Mesothelial cell of epicardium (in vitro differentiated cells): ENCODE data around the gene CACNA2D1. TPM values are rescaled to one million over a fixed set of nuclear protein-coding genes. Genes with fewer than 3 reads are reported as not detected.

Experiments used
- DNase-seq, 2 experiments: peaks; one replicate each; pipeline ENCODE4 v3.0.0; 2021; ENCODE audit warnings: low spot score in 2 of 2; ENCODE audit not compliant: unreplicated experiment in 2 of 2
- H3K27ac Mint-ChIP-seq: 2 replicates; pipeline ENCODE4 v1.8.0; 2021; ENCODE audit warnings: mixed read lengths
- H3K27me3 Mint-ChIP-seq: 2 replicates; pipeline ENCODE4 v1.8.0; 2021; ENCODE audit warnings: low read depth, mixed read lengths
- H3K36me3 Mint-ChIP-seq: 2 replicates; pipeline ENCODE4 v1.8.0; 2021; ENCODE audit warnings: mixed read lengths
- H3K4me1 Mint-ChIP-seq: 2 replicates; pipeline ENCODE4 v1.8.0; 2021; ENCODE audit warnings: mixed read lengths
- H3K4me3 Mint-ChIP-seq: 2 replicates; pipeline ENCODE4 v1.8.0; 2021; ENCODE audit warnings: mild to moderate bottlenecking, moderate library complexity, mixed read lengths
- H3K9me3 Mint-ChIP-seq: 2 replicates; pipeline ENCODE4 v1.8.0; 2021; ENCODE audit warnings: mixed read lengths
- total RNA-seq: library from RNA; stranded (reverse); gene quantifications from 3 replicates; pipeline ENCODE4 v1.2.1, GENCODE V29; 2021
- TF ChIP-seq, protein P1 (sequence below): fragments of 200-600 bp; sonication (generic); IDR thresholded peaks from one replicate; pipeline ENCODE4 v1.5.0; 2021; ENCODE audit warnings: antibody characterized with exemption; ENCODE audit not compliant: unreplicated experiment

CACNA2D1 gene
- total RNA-seq, 1 donor from 2014 or later = 14.7 TPM

DNA sequence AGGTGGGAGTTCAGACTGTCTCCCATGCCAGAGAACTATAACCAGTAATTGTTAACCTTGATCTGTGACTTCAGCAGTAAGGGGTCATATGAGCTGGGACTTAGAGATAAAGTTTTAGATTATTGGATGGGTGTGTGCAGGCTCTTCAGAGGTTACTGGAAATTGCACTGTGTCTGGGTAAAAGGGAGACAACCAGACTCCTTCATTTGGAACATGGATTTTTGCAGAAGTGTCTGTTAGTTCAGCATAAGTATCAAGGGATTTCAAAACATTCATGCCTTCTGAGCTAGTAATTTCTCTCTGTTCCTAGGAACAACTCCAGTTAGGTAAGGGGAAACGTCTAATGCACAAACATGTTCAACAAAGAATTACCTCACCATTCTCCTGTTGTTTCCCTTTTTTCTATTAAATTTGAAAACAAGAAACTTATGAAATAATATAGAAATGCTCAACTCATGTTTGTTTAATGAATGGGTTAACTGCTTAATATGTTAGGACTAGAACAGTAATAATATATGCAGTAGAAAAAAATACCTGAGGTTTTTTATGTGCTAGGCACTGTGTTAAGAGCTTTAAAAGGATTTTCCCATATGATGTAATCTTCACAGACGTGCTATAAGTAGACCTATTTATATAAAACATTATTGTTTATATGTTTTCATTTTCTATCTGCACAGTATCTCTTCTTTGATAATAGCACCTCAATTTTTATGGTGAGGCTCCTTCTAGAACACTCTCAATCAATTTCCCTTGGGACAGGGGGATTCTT, 233.0 kb downstream of the CACNA2D1 start:
- TF ChIP-seq, protein P1, sequence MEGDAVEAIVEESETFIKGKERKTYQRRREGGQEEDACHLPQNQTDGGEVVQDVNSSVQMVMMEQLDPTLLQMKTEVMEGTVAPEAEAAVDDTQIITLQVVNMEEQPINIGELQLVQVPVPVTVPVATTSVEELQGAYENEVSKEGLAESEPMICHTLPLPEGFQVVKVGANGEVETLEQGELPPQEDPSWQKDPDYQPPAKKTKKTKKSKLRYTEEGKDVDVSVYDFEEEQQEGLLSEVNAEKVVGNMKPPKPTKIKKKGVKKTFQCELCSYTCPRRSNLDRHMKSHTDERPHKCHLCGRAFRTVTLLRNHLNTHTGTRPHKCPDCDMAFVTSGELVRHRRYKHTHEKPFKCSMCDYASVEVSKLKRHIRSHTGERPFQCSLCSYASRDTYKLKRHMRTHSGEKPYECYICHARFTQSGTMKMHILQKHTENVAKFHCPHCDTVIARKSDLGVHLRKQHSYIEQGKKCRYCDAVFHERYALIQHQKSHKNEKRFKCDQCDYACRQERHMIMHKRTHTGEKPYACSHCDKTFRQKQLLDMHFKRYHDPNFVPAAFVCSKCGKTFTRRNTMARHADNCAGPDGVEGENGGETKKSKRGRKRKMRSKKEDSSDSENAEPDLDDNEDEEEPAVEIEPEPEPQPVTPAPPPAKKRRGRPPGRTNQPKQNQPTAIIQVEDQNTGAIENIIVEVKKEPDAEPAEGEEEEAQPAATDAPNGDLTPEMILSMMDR = no peak
- peaks cover 2% of the 10 kb centered on the region for H3K36me3 Mint-ChIP-seq
- H3K4me3 Mint-ChIP-seq = no peak overlapping the region
- no peaks in the 10 kb centered on the region for H3K27me3 Mint-ChIP-seq
- no peak for DNase-seq
- H3K4me1 Mint-ChIP-seq = no peaks in the 10 kb centered on the region
- H3K9me3 Mint-ChIP-seq = peaks cover 23% of the 10 kb centered on the region
- H3K27ac Mint-ChIP-seq = no peak overlapping the region

DNA sequence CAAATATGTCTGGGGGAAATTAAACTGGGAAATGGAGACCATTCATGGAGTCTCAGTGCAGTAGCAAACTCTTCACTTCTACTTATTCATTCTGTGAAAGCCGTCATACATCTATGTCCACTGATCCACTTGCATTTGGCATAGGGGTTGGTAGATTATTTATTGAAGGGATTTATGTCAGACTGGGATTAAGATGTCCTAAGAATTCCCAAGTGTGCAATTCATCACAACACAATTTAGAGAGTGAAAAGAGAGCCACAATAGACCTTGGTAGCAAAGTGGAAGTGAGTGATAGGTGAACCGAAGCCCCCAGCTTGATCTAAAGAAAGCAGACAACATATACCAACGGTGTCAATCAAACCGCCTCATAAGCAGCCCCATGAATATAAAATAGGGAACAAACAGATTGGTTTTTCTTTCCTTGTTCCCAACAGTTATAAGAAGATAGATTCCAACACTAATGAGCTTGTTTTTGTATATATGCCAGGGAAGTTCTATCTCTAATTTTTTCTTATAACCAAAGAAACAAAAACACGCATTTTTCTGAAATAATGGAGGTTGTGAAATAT, 234.3 kb downstream of the CACNA2D1 start:
- Mint-ChIP-seq H3K36me3 (no peaks in the 10 kb centered on the region), H3K9me3 (peaks cover 20% of the 10 kb centered on the region), H3K4me3 (no peak overlapping the region), H3K27ac (no peak overlapping the region), H3K4me1 (no peaks in the 10 kb centered on the region), H3K27me3 (no peaks in the 10 kb centered on the region)
- TF ChIP-seq, protein P1 = no peak
- no peak for DNase-seq

DNA sequence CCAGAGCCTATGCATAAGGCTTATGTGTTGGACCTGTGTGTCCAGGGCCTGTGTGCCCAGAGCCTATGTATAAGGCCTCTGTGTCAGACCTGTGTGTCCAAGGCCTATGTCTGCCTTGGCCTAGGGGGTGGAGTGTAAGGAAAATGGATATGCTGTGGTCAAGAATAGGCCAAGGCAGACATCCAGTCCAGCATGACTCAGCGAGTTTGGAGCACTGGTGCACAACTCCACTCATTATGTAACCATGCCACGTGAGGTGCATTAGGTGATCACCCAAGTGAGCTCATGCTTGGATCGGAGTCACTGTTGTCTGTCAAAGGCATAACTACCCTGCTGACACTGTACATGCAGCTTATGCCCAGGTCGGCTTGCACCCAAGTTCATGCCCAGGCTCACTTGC, 238.9 kb downstream of the CACNA2D1 start:
- Mint-ChIP-seq H3K36me3 (peaks cover 3% of the 10 kb centered on the region), H3K9me3 (peaks cover 20% of the 10 kb centered on the region), H3K27me3 (no peaks in the 10 kb centered on the region), H3K4me1 (no peaks in the 10 kb centered on the region), H3K4me3 (no peak overlapping the region), H3K27ac (no peak overlapping the region)
- TF ChIP-seq, protein P1 = no peak
- DNase-seq = no peak

DNA sequence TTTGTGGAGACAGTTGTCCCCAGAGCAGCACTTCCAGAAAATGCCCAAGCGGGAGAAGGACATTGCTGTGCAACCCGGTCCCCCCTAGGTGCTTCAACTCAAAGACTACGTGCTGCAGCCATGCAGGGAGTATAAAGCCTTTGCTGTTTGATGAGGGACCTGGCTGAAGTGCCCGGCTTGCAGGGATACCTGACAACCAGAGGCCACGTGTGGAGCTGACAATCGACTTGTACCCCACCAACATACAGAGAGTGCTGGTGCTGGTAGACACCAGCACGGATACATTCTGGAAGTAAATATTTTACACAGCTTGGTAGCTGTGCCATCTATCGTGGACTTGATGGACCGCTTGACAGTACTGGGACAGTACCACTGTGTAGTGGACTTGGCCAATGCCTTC, 240.6 kb downstream of the CACNA2D1 start:
- no peak overlapping the region for H3K4me3 Mint-ChIP-seq
- H3K27ac Mint-ChIP-seq = no peak overlapping the region
- H3K36me3 Mint-ChIP-seq = peaks cover 3% of the 10 kb centered on the region
- H3K27me3 Mint-ChIP-seq = no peaks in the 10 kb centered on the region
- H3K4me1 Mint-ChIP-seq = no peaks in the 10 kb centered on the region
- TF ChIP-seq, protein P1 = no peak
- H3K9me3 Mint-ChIP-seq = peaks cover 20% of the 10 kb centered on the region
- DNase-seq = no peak

DNA sequence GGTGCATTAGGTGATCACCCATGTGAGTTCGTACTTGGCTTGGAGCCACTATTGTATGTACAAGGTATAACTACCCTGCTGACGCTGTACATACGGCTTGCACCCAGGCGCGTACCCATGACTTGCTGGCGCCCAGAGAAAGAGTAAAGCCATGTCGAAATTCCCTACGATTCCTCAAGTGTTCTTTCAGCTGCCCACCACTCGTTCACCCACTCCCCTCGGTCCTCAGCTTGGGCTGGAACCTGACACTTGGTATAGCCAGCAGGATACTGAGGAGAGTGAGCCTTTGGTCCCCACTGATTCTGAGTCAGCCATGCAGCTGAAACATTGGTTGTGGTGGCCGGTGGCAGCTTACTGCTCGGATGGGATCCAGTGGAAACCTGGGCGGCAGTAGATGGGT, 241.5 kb downstream of the CACNA2D1 start:
- TF ChIP-seq, protein P1 = no peak
- no peak overlapping the region for H3K27ac Mint-ChIP-seq
- peaks cover 3% of the 10 kb centered on the region for H3K36me3 Mint-ChIP-seq
- H3K27me3 Mint-ChIP-seq = no peaks in the 10 kb centered on the region
- H3K9me3 Mint-ChIP-seq = peaks cover 20% of the 10 kb centered on the region
- H3K4me1 Mint-ChIP-seq = no peaks in the 10 kb centered on the region
- H3K4me3 Mint-ChIP-seq = no peak overlapping the region
- no peak for DNase-seq
